DMS79 (cell line): ENCODE data around the gene CNTNAP2.
"Not testable (repeated sequence)": the region's sequence is repeated elsewhere in the genome, so short reads cannot be mapped to it uniquely, and the experiment has no call there.

Experiments
- DNase-seq: peaks from one replicate; lab custom pipeline; 2025; lab: John Stamatoyannopoulos, UW

Gene CNTNAP2

GRCh38 chr7:148026713-148027112 is 1910.1 kb downstream of the CNTNAP2 start:
- no peak for DNase-seq

- DNase-seq: no peak
Measured at GRCh38 chr7:148028165-148028564, 1911.6 kb downstream of the CNTNAP2 start.

- no peak for DNase-seq
Measured at GRCh38 chr7:148031019-148031418, 1914.4 kb downstream of the CNTNAP2 start.

- no peak for DNase-seq
Measured at GRCh38 chr7:148031811-148032210, 1915.2 kb downstream of the CNTNAP2 start.

- no peak for DNase-seq
Measured at GRCh38 chr7:148035950-148036349, 1919.3 kb downstream of the CNTNAP2 start.

- no peak for DNase-seq
Measured at GRCh38 chr7:148037044-148037443, 1920.4 kb downstream of the CNTNAP2 start.

GRCh38 chr7:148041156-148041555 is 1924.6 kb downstream of the CNTNAP2 start:
- DNase-seq: no peak

- no peak for DNase-seq
Measured at GRCh38 chr7:148042935-148043631, 1926.5 kb downstream of the CNTNAP2 start.

- no peak for DNase-seq
Measured at GRCh38 chr7:148044173-148044572, 1927.6 kb downstream of the CNTNAP2 start.

- DNase-seq: no peak
Measured at GRCh38 chr7:148045521-148045920, 1928.9 kb downstream of the CNTNAP2 start.

GRCh38 chr7:148049068-148049467 is 1932.5 kb downstream of the CNTNAP2 start:
- DNase-seq: no peak

GRCh38 chr7:148050492-148051158 is 1934.0 kb downstream of the CNTNAP2 start:
- DNase-seq: no peak

- no peak for DNase-seq
Measured at GRCh38 chr7:148056406-148056805, 1939.8 kb downstream of the CNTNAP2 start.

GRCh38 chr7:148058092-148058491 is 1941.5 kb downstream of the CNTNAP2 start:
- DNase-seq: peak; percentile 90

- DNase-seq: no peak
Measured at GRCh38 chr7:148058753-148059152, 1942.2 kb downstream of the CNTNAP2 start.

GRCh38 chr7:148060724-148061123 is 1944.1 kb downstream of the CNTNAP2 start:
- DNase-seq: no peak

- not testable (repeated sequence) for DNase-seq
Measured at GRCh38 chr7:148078111-148078510, 1961.5 kb downstream of the CNTNAP2 start.

- DNase-seq: no peak
Measured at GRCh38 chr7:148079206-148080080, 1962.8 kb downstream of the CNTNAP2 start.

- DNase-seq: no peak
Measured at GRCh38 chr7:148083448-148083847, 1966.8 kb downstream of the CNTNAP2 start.

- DNase-seq: peak; percentile 30
Measured at GRCh38 chr7:148084138-148084537, 1967.5 kb downstream of the CNTNAP2 start.

GRCh38 chr7:148091882-148092281 is 1975.3 kb downstream of the CNTNAP2 start:
- DNase-seq: no peak

GRCh38 chr7:148093375-148094166 is 1977.0 kb downstream of the CNTNAP2 start:
- no peak for DNase-seq
